ENCODE data around the gene ICE2. TPM values are rescaled to one million over a fixed set of nuclear protein-coding genes. Genes with fewer than 3 reads are reported as not detected.
A peak's percentile ranks its signal among the peaks of the same experiment; 100 is the strongest.

Gene ICE2
- total and polyA plus RNA-seq, 2 of the 4 experiments (the other 2 are of a cell fraction): 14.7 to 21.1 TPM

GRCh38 chr15:60520825-60521368 is 42.0 kb upstream of the ICE2 start:
- Histone ChIP-seq H2BK120ac (ENCODE audit: low read depth, low read length) (no peak overlapping the region), H2AFZ (replicated peaks; ENCODE audit: low read length, poor library complexity) (no peak overlapping the region), H3K18ac (ENCODE audit: low read depth, low read length) (no peak overlapping the region), H3K9ac (ENCODE audit: low read depth, low read length) (no peak overlapping the region), H3K36me3 (ENCODE audit: control insufficient read depth, insufficient read depth, low read length) (no peaks in the 10 kb centered on the region; the same call in 1 of the 2 replicates), H4K91ac (ENCODE audit: insufficient read depth, low read depth, low read length) (no peak overlapping the region), H2BK5ac (ENCODE audit: low read depth, low read length, poor library complexity, severe bottlenecking) (no peak overlapping the region), H3K56ac (ENCODE audit: extremely low read depth, insufficient read depth, low read length) (no peak overlapping the region), H3K27me3 (ENCODE audit: control insufficient read depth, insufficient read depth, low read length) (no peaks in the 10 kb centered on the region), H4K20me1 (ENCODE audit: insufficient read depth, low read length) (no peaks in the 10 kb centered on the region; the same call in 1 of the 2 replicates), H2AK5ac (ENCODE audit: low read depth, low read length) (no peak overlapping the region), H4K5ac (ENCODE audit: low read depth, low read length) (no peak overlapping the region), H3K14ac (replicated peaks; ENCODE audit: low read depth, low read length) (no peak overlapping the region), H3K23ac (ENCODE audit: low read depth, low read length) (no peak overlapping the region), H3K4me3 (ENCODE audit: insufficient read depth, low read depth, low read length) (no peak overlapping the region), H2BK15ac (ENCODE audit: low read depth, low read length) (no peak overlapping the region), H3K9me3 (ENCODE audit: control insufficient read depth, insufficient read depth, low read length) (no peaks in the 10 kb centered on the region), H3K9me1 (ENCODE audit: insufficient read depth, low read length) (peaks cover 4% of the 10 kb centered on the region), H3K4ac (ENCODE audit: low read depth, low read length) (no peak overlapping the region), H3K4me1 (ENCODE audit: control insufficient read depth, insufficient read depth, low read length) (peaks cover 10% of the 10 kb centered on the region; the same call in 1 of the 2 replicates), H3K27ac (ENCODE audit: insufficient read depth, low read length) (no peak overlapping the region), H4K8ac (ENCODE audit: low read depth in 2 of 2, low read length in 2 of 2) (no peak overlapping the region), H3K4me2 (ENCODE audit: low read depth, low read length) (no peak overlapping the region), H3K79me1 (ENCODE audit: low read depth in 1 of 2, low read length in 2 of 2) (peaks cover 8 to 12% of the 10 kb centered on the region in 2 experiments; a peak in 2 of 4 replicates), H2AK9ac (replicated peaks; ENCODE audit: low read depth, low read length, poor library complexity) (no peak overlapping the region), H2BK20ac (ENCODE audit: low read depth, low read length) (no peak overlapping the region)
- TF ChIP-seq USF2 (IDR thresholded peaks at IDR 0.05; ENCODE audit: low read depth, low read length) (no peak), CHD1 (IDR thresholded peaks at IDR 0.05; ENCODE audit: low read depth, low read length) (no peak), NFE2L2 (IDR thresholded peaks at IDR 0.05; ENCODE audit: low read depth, low read length) (no peak), CEBPB (IDR thresholded peaks at IDR 0.05; ENCODE audit: low read depth, low read length) (no peak), MXI1 (IDR thresholded peaks at IDR 0.05; ENCODE audit: borderline replicate concordance, low read depth, low read length) (no peak), SMC3 (IDR thresholded peaks at IDR 0.05; ENCODE audit: low read depth, low read length) (peak; percentile 58), MAFK (IDR thresholded peaks at IDR 0.05; ENCODE audit: low read depth, low read length) (no peak), CTCF (conservative IDR thresholded peaks at IDR 0.05; ENCODE audit: low read depth, low read length) (peak; percentile 87), RAD21 (IDR thresholded peaks at IDR 0.05; ENCODE audit: low read length) (peak; percentile 83)
- peak; percentile 77 for DNase-seq
- WGBS, 2 experiments (ENCODE audit: extremely low coverage in 2 of 2, insufficient read length in 1 of 2): no CpG with 5 or more reads among the region's 8 CpGs
- dilution Hi-C loops (cut with HindIII; ENCODE audit: low sequenced_read_pairs, unreplicated experiment): no loop called here
- in situ Hi-C loops (cut with MboI; ENCODE audit: low sequenced_read_pairs): loop anchor here (25.0 kb wide), 1 partner anchor 1316 kb away; no protein-coding TSS in a partner anchor
- peak; percentile 72 for ATAC-seq (ENCODE audit: low read depth)
- ChIA-PET POLR2A (ENCODE audit: unreplicated experiment) (no interaction called here), CTCF (interaction anchor here (0.5 to 2.4 kb wide), 25 partner anchors 9 to 968 kb away, joined by 3 to 14 read pairs (median 4); no protein-coding TSS in a partner anchor)
- no TSS peak for BruUV-seq (replicated peaks)
- intact Hi-C loops (cut with micrococcal nuclease): loop anchor here (2.0 kb wide), 1 partner anchor 192 kb away; no protein-coding TSS in a partner anchor

Data from IMR-90 (cell line).